BLaER1 treated with 17β-estradiol and CSF1 and Interleukin-3, amounts not matched to agents 10 nM and 100 nM (cell line): ENCODE measurements around the gene PCED1B.

Experiments used
- H3K27ac ChIP-seq, 11 experiments: shearing (Covaris generic); formaldehyde crosslinking; 2 replicates each; pipeline ENCODE4 v1.8.1; 2022
- H3K27me3 ChIP-seq, 11 experiments: shearing (Covaris generic); formaldehyde crosslinking; 2 replicates each; pipeline ENCODE4 v1.8.1; 2022
- H3K36me3 ChIP-seq, 11 experiments: shearing (Covaris generic); formaldehyde crosslinking; 2 replicates each; pipeline ENCODE4 v1.8.1; 2022
- H3K4me1 ChIP-seq, 10 experiments: shearing (Covaris generic); formaldehyde crosslinking; 2 replicates each; pipeline ENCODE4 v1.8.1; 2022
- H3K4me2 ChIP-seq, 11 experiments: shearing (Covaris generic); formaldehyde crosslinking; 2 replicates each; pipeline ENCODE4 v1.8.1; 2022
- H3K4me3 ChIP-seq, 10 experiments: shearing (Covaris generic); formaldehyde crosslinking; 2 replicates each; pipeline ENCODE4 v1.8.1; 2022
- H3K9ac ChIP-seq, 11 experiments: shearing (Covaris generic); formaldehyde crosslinking; 2 replicates each; pipeline ENCODE4 v1.8.1; 2022
- H3K9me3 ChIP-seq, 11 experiments: shearing (Covaris generic); formaldehyde crosslinking; replicated peaks in 1 of 11; 2 replicates each; pipeline ENCODE4 v1.8.1; 2022
- H4K20me1 ChIP-seq, 11 experiments: shearing (Covaris generic); formaldehyde crosslinking; 2 replicates each; pipeline ENCODE4 v1.8.1; 2022
- Cebpa-rat ChIP-seq, 11 experiments: shearing (Covaris generic); IDR thresholded peaks; 2 replicates each; pipeline ENCODE4 v1.8.1; 2022

The PCED1B gene

GRCh38 chr12:47075192-47076084, 4.0 kb upstream of the PCED1B start:
- Histone ChIP-seq H3K4me1 (peaks cover 7 to 17% (median 14%) of the 10 kb centered on the region in 10 experiments; a peak in 19 of 20 replicates), H3K27me3 (peaks cover 20 to 41% (median 38%) of the 10 kb centered on the region in 11 experiments), H3K36me3 (no peaks in the 10 kb centered on the region), H3K9me3 (no peaks in the 10 kb centered on the region), H3K27ac (no peak overlapping the region), H3K9ac (no peak overlapping the region), H3K4me3 (no peak overlapping the region), H3K4me2 (no peak overlapping the region), H4K20me1 (peaks cover 0 to 4% (median 0%) of the 10 kb centered on the region in 11 experiments; a peak in 1 of 22 replicates)
- no peak for TF ChIP-seq Cebpa-rat (IDR thresholded peaks at IDR 0.05)

- H3K9ac ChIP-seq, result no peak overlapping the region
- peak overlapping the region in 1 of 10 experiments; percentile 4; a peak in 1 of 20 replicates for H3K4me3 ChIP-seq
- H3K27me3 ChIP-seq, result peaks cover 20 to 61% (median 58%) of the 10 kb centered on the region in 11 experiments
- no peaks in the 10 kb centered on the region for H3K36me3 ChIP-seq
- TF ChIP-seq Cebpa-rat (IDR thresholded peaks at IDR 0.05), result no peak
- peak overlapping the region in 2 of 11 experiments; percentile 11 to 96; a peak in 3 of 22 replicates for H3K4me2 ChIP-seq
- H4K20me1 ChIP-seq, result peaks cover 0 to 4% (median 0%) of the 10 kb centered on the region in 11 experiments; a peak in 1 of 22 replicates
- H3K27ac ChIP-seq, result no peak overlapping the region
- peaks cover 16 to 33% (median 23%) of the 10 kb centered on the region in 10 experiments for H3K4me1 ChIP-seq
- no peaks in the 10 kb centered on the region for H3K9me3 ChIP-seq
These were observed 2.0 kb upstream of the PCED1B start for GRCh38 chr12:47077206-47078085.

- H3K4me1 ChIP-seq, result peaks cover 16 to 35% (median 23%) of the 10 kb centered on the region in 10 experiments
- H3K27ac ChIP-seq, result no peak overlapping the region
- no peaks in the 10 kb centered on the region for H3K36me3 ChIP-seq
- TF ChIP-seq Cebpa-rat (IDR thresholded peaks at IDR 0.05), result no peak
- H3K4me3 ChIP-seq, result peak overlapping the region in 1 of 10 experiments; percentile 4; a peak in 1 of 20 replicates
- peaks cover 20 to 67% (median 62%) of the 10 kb centered on the region in 11 experiments for H3K27me3 ChIP-seq
- peak overlapping the region in 2 of 11 experiments; percentile 95 to 96; a peak in 2 of 22 replicates for H3K4me2 ChIP-seq
- H3K9ac ChIP-seq, result no peak overlapping the region
- no peaks in the 10 kb centered on the region for H3K9me3 ChIP-seq
- peaks cover 0 to 4% (median 0%) of the 10 kb centered on the region in 11 experiments; a peak in 1 of 22 replicates for H4K20me1 ChIP-seq
These were observed 1.4 kb upstream of the PCED1B start for GRCh38 chr12:47078086-47078395.

- Histone ChIP-seq H3K4me1 (peaks cover 16 to 36% (median 23%) of the 10 kb centered on the region in 10 experiments), H4K20me1 (peaks cover 0 to 4% (median 0%) of the 10 kb centered on the region in 11 experiments; a peak in 1 of 22 replicates), H3K4me2 (peak overlapping the region; percentile 93 to 99 (median 96)), H3K9me3 (no peaks in the 10 kb centered on the region), H3K27me3 (peaks cover 20 to 69% (median 62%) of the 10 kb centered on the region in 11 experiments), H3K27ac (peak overlapping the region in 4 of 11 experiments; percentile 27 to 73 (median 68); a peak in 6 of 22 replicates), H3K36me3 (no peaks in the 10 kb centered on the region), H3K4me3 (peak overlapping the region; percentile 61 to 88 (median 72)), H3K9ac (peak overlapping the region; percentile 14 to 83 (median 71); a peak in 20 of 22 replicates)
- no peak for TF ChIP-seq Cebpa-rat (IDR thresholded peaks at IDR 0.05)
These were observed 521 bp upstream of the PCED1B start for GRCh38 chr12:47078733-47079467.

GRCh38 chr12:47079981-47080724, 732 bp downstream of the PCED1B start:
- Histone ChIP-seq H3K27ac (peak overlapping the region in 6 of 11 experiments; percentile 26 to 73 (median 60); a peak in 10 of 22 replicates), H3K4me1 (peaks cover 16 to 45% (median 25%) of the 10 kb centered on the region in 10 experiments)

GRCh38 chr12:47080725-47081502, 1.5 kb downstream of the PCED1B start:
- H3K4me1 ChIP-seq, result peaks cover 19 to 52% (median 28%) of the 10 kb centered on the region in 10 experiments
- H3K9ac ChIP-seq, result peak overlapping the region in 5 of 11 experiments; percentile 71 to 83 (median 77); a peak in 8 of 22 replicates
- peak overlapping the region; percentile 61 to 88 (median 72); a peak in 19 of 20 replicates for H3K4me3 ChIP-seq
- H3K27ac ChIP-seq, result peak overlapping the region in 3 of 11 experiments; percentile 66 to 73 (median 70); a peak in 4 of 22 replicates
- no peak for TF ChIP-seq Cebpa-rat (IDR thresholded peaks at IDR 0.05)
- H4K20me1 ChIP-seq, result peaks cover 0 to 4% (median 0%) of the 10 kb centered on the region in 11 experiments; a peak in 1 of 22 replicates
- H3K9me3 ChIP-seq, result no peaks in the 10 kb centered on the region
- H3K4me2 ChIP-seq, result peak overlapping the region; percentile 93 to 99 (median 96)
- H3K36me3 ChIP-seq, result no peaks in the 10 kb centered on the region
- H3K27me3 ChIP-seq, result peaks cover 20 to 69% (median 62%) of the 10 kb centered on the region in 11 experiments

More at GRCh38 chr12:47079981-47080724, 732 bp downstream of the PCED1B start:
- peak overlapping the region; percentile 61 to 88 (median 72) for H3K4me3 ChIP-seq
- no peak for TF ChIP-seq Cebpa-rat (IDR thresholded peaks at IDR 0.05)
- H3K36me3 ChIP-seq, result no peaks in the 10 kb centered on the region
- peaks cover 20 to 69% (median 62%) of the 10 kb centered on the region in 11 experiments for H3K27me3 ChIP-seq
- H3K9ac ChIP-seq, result peak overlapping the region; percentile 14 to 83 (median 71); a peak in 21 of 22 replicates
- no peaks in the 10 kb centered on the region for H3K9me3 ChIP-seq
- H3K4me2 ChIP-seq, result peak overlapping the region; percentile 93 to 99 (median 96)
- peaks cover 0 to 4% (median 0%) of the 10 kb centered on the region in 11 experiments; a peak in 1 of 22 replicates for H4K20me1 ChIP-seq

GRCh38 chr12:47082283-47082682, 2.9 kb downstream of the PCED1B start:
- no peak for TF ChIP-seq Cebpa-rat (IDR thresholded peaks at IDR 0.05)
- Histone ChIP-seq H3K4me1 (peaks cover 19 to 61% (median 29%) of the 10 kb centered on the region in 10 experiments), H3K4me2 (peak overlapping the region in 1 of 11 experiments; percentile 99; a peak in 1 of 22 replicates), H3K36me3 (no peaks in the 10 kb centered on the region), H4K20me1 (peaks cover 0 to 4% (median 0%) of the 10 kb centered on the region in 11 experiments; a peak in 1 of 22 replicates), H3K4me3 (no peak overlapping the region), H3K27ac (no peak overlapping the region), H3K9ac (no peak overlapping the region), H3K27me3 (peaks cover 19 to 60% (median 54%) of the 10 kb centered on the region in 11 experiments), H3K9me3 (no peaks in the 10 kb centered on the region)
